NK-92 (cell line): ENCODE measurements around the gene ID2.
"Not testable (repeated sequence)": the region's sequence is repeated elsewhere in the genome, so short reads cannot be mapped to it uniquely, and the experiment has no call there.

ENCODE experiments used
- DNase-seq: peaks from one replicate; lab custom pipeline; 2025; ENCODE audit not compliant: unreplicated experiment; lab: John Stamatoyannopoulos, UW

ID2 gene

DNA sequence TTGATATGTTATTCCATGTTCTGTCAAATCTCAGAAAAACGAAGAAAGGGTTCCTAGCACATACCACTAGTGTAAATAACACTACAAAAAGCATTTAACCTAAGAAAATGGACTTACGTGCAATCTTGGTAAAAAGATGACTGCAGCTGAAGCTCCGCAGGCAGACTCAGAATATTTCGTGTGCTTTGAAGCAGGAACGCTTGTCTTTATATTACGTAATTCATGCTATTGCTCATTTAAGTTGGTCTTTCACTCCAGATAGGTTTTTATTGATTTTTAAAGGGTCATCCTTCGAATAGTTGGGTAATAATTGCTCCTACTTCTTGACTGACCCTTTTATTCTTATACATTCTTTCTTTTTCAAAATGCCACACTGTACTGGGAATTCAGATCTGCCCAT is 44.0 kb downstream of the ID2 start:
- no peak for DNase-seq

DNA sequence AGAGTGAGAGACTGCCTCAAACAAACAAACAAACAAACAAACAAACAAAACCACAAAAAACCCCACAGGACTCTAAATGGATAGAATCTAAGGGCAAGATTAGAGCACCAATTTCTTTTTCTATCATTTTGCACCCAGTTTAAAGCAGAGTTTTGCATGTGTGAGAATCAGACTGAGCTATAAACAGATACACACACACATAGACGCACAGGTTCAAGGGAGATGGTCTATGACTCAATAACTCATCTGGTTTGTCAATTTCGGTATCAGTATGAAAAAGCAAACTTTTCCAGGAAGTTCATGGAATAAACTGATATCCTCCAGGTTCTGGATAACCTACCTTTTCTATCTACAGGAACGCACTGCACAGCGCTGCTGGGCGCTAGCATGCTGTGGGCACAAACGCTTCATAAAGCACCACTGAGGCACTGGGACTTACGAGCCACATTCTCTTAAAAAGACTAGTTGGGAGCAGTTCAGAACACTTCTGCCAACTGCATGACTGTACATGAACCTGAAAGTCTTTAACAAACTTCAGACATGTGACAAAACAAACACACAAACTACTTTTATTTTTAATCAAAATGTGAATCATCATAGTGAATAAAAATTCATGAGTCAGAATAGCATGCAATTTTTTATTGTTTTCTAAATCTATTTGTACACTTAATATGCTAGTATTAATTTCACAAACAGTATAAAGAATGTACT is 46.6 kb downstream of the ID2 start:
- DNase-seq = no peak

DNA sequence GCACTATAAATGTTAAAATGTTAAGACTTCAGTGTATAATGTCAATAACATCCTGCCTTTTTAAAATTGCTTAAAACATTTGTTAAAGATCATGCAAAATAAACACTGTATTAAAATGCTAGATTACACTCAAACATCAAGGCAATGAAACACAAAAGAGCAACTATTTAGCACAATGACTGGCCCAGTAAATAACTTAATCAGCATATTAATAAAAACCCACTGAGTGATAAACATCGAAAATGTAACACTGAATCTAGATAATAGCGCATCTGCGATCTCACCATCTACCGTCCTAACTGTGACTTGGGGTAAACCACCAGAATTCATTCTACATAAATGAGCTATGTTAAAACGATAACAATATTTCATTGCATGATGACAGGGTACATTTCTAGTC is 47.2 kb downstream of the ID2 start:
- DNase-seq = not testable (repeated sequence)

DNA sequence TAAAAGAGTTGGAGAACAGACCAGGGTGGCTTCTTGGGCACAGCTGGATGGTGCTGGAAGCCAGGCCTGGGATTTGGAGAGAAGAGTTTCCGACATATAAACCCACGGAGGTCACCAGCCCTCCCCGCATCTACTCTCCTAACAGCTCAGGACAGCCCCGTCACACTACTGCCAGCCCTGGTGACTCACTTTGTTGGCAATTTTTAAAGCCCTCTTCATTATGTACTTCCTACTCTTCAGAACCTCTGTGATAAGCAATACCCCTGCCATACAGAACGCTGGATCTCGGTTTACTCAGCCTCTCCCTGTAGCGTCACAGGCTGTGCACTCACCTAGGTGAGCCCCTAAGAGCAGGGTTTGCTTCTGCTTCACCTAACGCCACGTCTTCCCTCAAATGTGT is 48.1 kb downstream of the ID2 start:
- DNase-seq = no peak

DNA sequence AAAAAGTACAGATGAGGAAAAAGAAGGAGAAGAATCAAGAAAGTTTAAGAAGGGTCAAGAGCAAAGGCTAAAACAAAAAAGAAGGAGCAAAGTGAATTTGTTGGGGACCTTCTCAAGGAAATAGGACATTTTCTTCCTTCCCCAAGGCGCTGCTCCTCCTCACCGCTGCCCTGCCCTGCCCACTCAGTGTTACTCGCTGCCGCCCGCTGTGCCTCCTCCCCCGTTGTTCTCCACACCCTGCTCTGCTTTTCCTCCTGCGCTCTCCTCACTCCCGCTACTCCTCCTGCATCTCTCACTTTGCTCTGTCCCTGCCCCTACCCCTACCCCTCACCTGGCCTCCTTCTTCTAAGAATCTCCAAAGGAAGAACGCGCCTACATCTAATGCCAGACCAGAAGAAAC is 50.7 kb downstream of the ID2 start:
- no peak for DNase-seq
